ENCODE data around the gene ARRDC1. TPM values are rescaled to one million over a fixed set of nuclear protein-coding genes. Genes with fewer than 3 reads are reported as not detected.

Gene ARRDC1
- total RNA-seq, 1 donor from 2014 or later: 22.4 TPM

Other genes starting within 250 kb of the ARRDC1 start
- gene EXD3, start 182.5 kb upstream of the ARRDC1 start, total RNA-seq: 14.9 TPM
- gene NOXA1, start 182.3 kb upstream of the ARRDC1 start, total RNA-seq: 3.2 TPM
- not detected for gene ENTPD8, start 164.3 kb upstream of the ARRDC1 start, total RNA-seq
- gene NSMF, start 146.4 kb upstream of the ARRDC1 start, total RNA-seq: 37.4 TPM
- 32.1 TPM for gene PNPLA7, start 55.3 kb upstream of the ARRDC1 start, total RNA-seq
- gene MRPL41, start 53.8 kb upstream of the ARRDC1 start, total RNA-seq: 81.6 TPM
- 17.6 TPM for gene DPH7, start 26.8 kb upstream of the ARRDC1 start, total RNA-seq
- 18.6 TPM for gene ZMYND19, start 15.2 kb upstream of the ARRDC1 start, total RNA-seq
- gene EHMT1, start 13.3 kb downstream of the ARRDC1 start, total RNA-seq: 95.3 TPM

Data from mesenteric fat pad (tissue), 1 donor.